GM18909 (cell line): ENCODE results near the gene FIG4.
"Not testable (repeated sequence)": the region's sequence is repeated elsewhere in the genome, so short reads cannot be mapped to it uniquely, and the experiment has no call there.

Source experiments
- ATAC-seq: cut with Tn5 transposase; IDR thresholded peaks from one replicate; pipeline ENCODE4 v1.9.1; 2021; ENCODE audit warnings: mild to moderate bottlenecking; ENCODE audit not compliant: unreplicated experiment, poor library complexity

The FIG4 gene

GRCh38 chr6:109834595-109835437, 143.7 kb downstream of the FIG4 start:
- no peak for ATAC-seq

- ATAC-seq = no peak
Measured at GRCh38 chr6:109840034-109840433, 148.9 kb downstream of the FIG4 start.

- no peak for ATAC-seq
Measured at GRCh38 chr6:109840796-109841195, 149.7 kb downstream of the FIG4 start.

GRCh38 chr6:109841869-109842268, 150.8 kb downstream of the FIG4 start:
- no peak for ATAC-seq

- no peak for ATAC-seq
Measured at GRCh38 chr6:109852713-109853112, 161.6 kb downstream of the FIG4 start.

GRCh38 chr6:109853426-109853825, 162.3 kb downstream of the FIG4 start:
- no peak for ATAC-seq

GRCh38 chr6:109853951-109854350, 162.9 kb downstream of the FIG4 start:
- ATAC-seq = no peak

- ATAC-seq = no peak
Measured at GRCh38 chr6:109854541-109855308, 163.6 kb downstream of the FIG4 start.

GRCh38 chr6:109855476-109856040, 164.5 kb downstream of the FIG4 start:
- ATAC-seq = not testable (repeated sequence)

GRCh38 chr6:109861946-109862345, 170.8 kb downstream of the FIG4 start:
- no peak for ATAC-seq

GRCh38 chr6:109864050-109864449, 173.0 kb downstream of the FIG4 start:
- no peak for ATAC-seq

- no peak for ATAC-seq
Measured at GRCh38 chr6:109865968-109866367, 174.9 kb downstream of the FIG4 start.

- no peak for ATAC-seq
Measured at GRCh38 chr6:109867009-109867969, 176.2 kb downstream of the FIG4 start.

GRCh38 chr6:109867970-109868358, 176.9 kb downstream of the FIG4 start:
- ATAC-seq = no peak

GRCh38 chr6:109869398-109870088, 178.4 kb downstream of the FIG4 start:
- ATAC-seq = not testable (repeated sequence)

- no peak for ATAC-seq
Measured at GRCh38 chr6:109870089-109870410, 179.0 kb downstream of the FIG4 start.

GRCh38 chr6:109872549-109872948, 181.5 kb downstream of the FIG4 start:
- ATAC-seq = no peak

- ATAC-seq = no peak
Measured at GRCh38 chr6:109872968-109873545, 182.0 kb downstream of the FIG4 start.

- no peak for ATAC-seq
Measured at GRCh38 chr6:109874086-109874485, 183.0 kb downstream of the FIG4 start.
